K562 (cell line): ENCODE data around the gene IL6R. TPM values are rescaled to one million over a fixed set of nuclear protein-coding genes. Genes with fewer than 3 reads are reported as not detected.

Source experiments
- ARID3B ChIP-seq: fragments of 250-450 bp; sonication (Bioruptor Pico); IDR thresholded peaks from 2 replicates; pipeline ENCODE4 v1.4.0; 2020; ENCODE audit warnings: borderline replicate concordance
- CBX5 ChIP-seq: IDR thresholded peaks from 2 replicates; pipeline ENCODE4 v1.6.1; 2014; ENCODE audit warnings: low read depth, borderline replicate concordance
- CCNT2 ChIP-seq: IDR thresholded peaks from 2 replicates; pipeline ENCODE4 v1.6.1; 2011; ENCODE audit warnings: borderline replicate concordance, low read depth, mild to moderate bottlenecking, moderate library complexity, mixed read lengths, low read length; ENCODE audit not compliant: insufficient read length; ENCODE audit errors: extremely low read depth
- CHCHD3 ChIP-seq: fragments of 250-450 bp; sonication (Bioruptor Pico); IDR thresholded peaks from 2 replicates; pipeline ENCODE4 v2.1.2; 2022; ENCODE audit warnings: mild to moderate bottlenecking
- DACH1 ChIP-seq: fragments of 450-650 bp; IDR thresholded peaks from 2 replicates; pipeline ENCODE4 v1.6.1; 2018; ENCODE audit not compliant: partially characterized antibody
- ETS1 ChIP-seq: conservative IDR thresholded peaks from 2 replicates; pipeline ENCODE4 v1.6.1; 2011; ENCODE audit warnings: low read depth, mild to moderate bottlenecking, low read length; ENCODE audit not compliant: control insufficient read depth
- HES1 ChIP-seq: fragments of 450-650 bp; IDR thresholded peaks from 2 replicates; pipeline ENCODE4 v1.6.1; 2016; ENCODE audit warnings: low read depth, mild to moderate bottlenecking, moderate library complexity
- HEY1 ChIP-seq: fragments of 250-450 bp; sonication (Bioruptor Pico); IDR thresholded peaks from 2 replicates; pipeline ENCODE4 v1.5.0; 2020; ENCODE audit warnings: mild to moderate bottlenecking, moderate library complexity, borderline replicate concordance
- HOXB6 ChIP-seq: fragments of 250-450 bp; sonication (Bioruptor Pico); IDR thresholded peaks from 2 replicates; pipeline ENCODE4 v1.5.1; 2022; ENCODE audit warnings: mild to moderate bottlenecking, borderline replicate concordance
- JUND ChIP-seq, 2 experiments: IDR thresholded peaks; 2 replicates in 1 of 2; 3 replicates in 1 of 2; pipeline ENCODE4 v1.6.1; 2011; ENCODE audit warnings: borderline replicate concordance in 2 of 2, low read depth in 2 of 2, low read length in 2 of 2, improper control_type of control experiment in 1 of 2, missing biosample characterization in 1 of 2, missing genetic modification characterization in 1 of 2, missing genetic modification reagents in 1 of 2
- NCOA1 ChIP-seq: fragments of 450-650 bp; IDR thresholded peaks from 2 replicates; pipeline ENCODE4 v1.6.1; 2016; ENCODE audit warnings: low read depth
- TCFL5 ChIP-seq: fragments of 250-450 bp; sonication (Bioruptor Pico); conservative IDR thresholded peaks from 2 replicates; pipeline ENCODE4 v1.6.1; 2021; ENCODE audit warnings: mild to moderate bottlenecking, moderate library complexity, matching md5 sums
- ZFP36 ChIP-seq: fragments of 150-350 bp; IDR thresholded peaks from 2 replicates; pipeline ENCODE4 v1.6.1; 2018; ENCODE audit warnings: low read length, low read depth; ENCODE audit not compliant: partially characterized antibody
- ZNF24 ChIP-seq: fragments of 450-650 bp; IDR thresholded peaks from 2 replicates; pipeline ENCODE4 v1.6.1; 2016
- ZNF561 ChIP-seq: fragments of 450-650 bp; formaldehyde crosslinking; conservative IDR thresholded peaks from 2 replicates; pipeline ENCODE4 v1.4.0; 2020; ENCODE audit warnings: mild to moderate bottlenecking, moderate library complexity
- ZNF717 ChIP-seq: fragments of 250-450 bp; sonication (Bioruptor Pico); IDR thresholded peaks from 2 replicates; pipeline ENCODE4 v1.5.0; 2021
- ZNF740 ChIP-seq, 3 experiments: fragments of 200-800 bp in 1 of 3; sonication (Bioruptor generic) in 1 of 3; sonication (generic) in 1 of 3; formaldehyde crosslinking in 1 of 3; IDR thresholded peaks; 2 replicates each; pipeline versions ENCODE4 v1.6.1 to v1.8.0; 2016 to 2022; ENCODE audit warnings: mild to moderate bottlenecking in 2 of 3, missing compliant biosample characterization in 2 of 3, missing genetic modification characterization in 2 of 3, missing genetic modification reagents in 1 of 3
- polyA plus RNA-seq, 8 experiments: library from polyadenylated mRNA; depleted of rRNA in 4 of 8; stranded (reverse) in 5 of 8; unstranded in 3 of 8; fragments of >200 nt; fragmentation: Nextera tagmentation in 2 of 8; fragmentation: Illumina TruSeq in 1 of 8; extraction: Ambion mirVana in 2 of 8; extraction: Trizol in 1 of 8; gene quantifications; 2 replicates each; pipeline versions ENCODE4 v1.2.1 to v1.2.3, GENCODE V29; 2011 to 2014; ENCODE audit warnings: inconsistent platforms in 1 of 8, missing spikeins in 1 of 8
- total RNA-seq, 7 experiments: library from RNA; depleted of rRNA in 6 of 7; stranded (reverse); fragments of >200 nt in 6 of 7; fragmentation: Illumina TruSeq in 2 of 7; extraction: Trizol in 2 of 7; gene quantifications; 2 replicates each; pipeline versions ENCODE4 v1.2.1 to v1.2.3, GENCODE V29; 2011 to 2021; ENCODE audit warnings: low replicate concordance in 1 of 7
- TF ChIP-seq, protein P1 (sequence below): fragments of 250-450 bp; sonication (Bioruptor Pico); IDR thresholded peaks from 2 replicates; pipeline ENCODE4 v1.4.0; 2020; ENCODE audit warnings: mild to moderate bottlenecking
- TF ChIP-seq, protein P2 (sequence below): sonication (generic); formaldehyde crosslinking; IDR thresholded peaks from 2 replicates; pipeline ENCODE4 v1.8.1; 2023; ENCODE audit warnings: mild to moderate bottlenecking, missing genetic modification reagents, moderate library complexity

The IL6R gene
- total and polyA plus RNA-seq, 9 of the 15 experiments (the other 6 are each of a cell fraction or from before 2014, with no cell fraction given) = 0.05 to 1.1 (median 0.11) TPM; not detected in 2

GRCh38 chr1:154404984-154405746 lies at the start of gene IL6R (continued):
- TF ChIP-seq NCOA1 (no peak), ZNF717 (CRISPR knock-in tag) (no peak), TCFL5 (CRISPR knock-in tag) (no peak), ARID3B (CRISPR knock-in tag) (no peak), CBX5 (no peak), CHCHD3 (no peak), CCNT2 (no peak), HES1 (no peak), HOXB6 (CRISPR knock-in tag) (no peak), DACH1 (no peak), ZNF24 (no peak), ZNF740 (CRISPR knock-in tag; IDR thresholded peaks at IDR 0.05) (no peak), ZNF740 (tag; IDR thresholded peaks at IDR 0.05) (no peak), ETS1 (no peak), ZNF561 (no peak), ZFP36 (peak; percentile 13), HEY1 (no peak), JUND (IDR thresholded peaks at IDR 0.05; ENCODE audit: borderline replicate concordance, low read depth, low read length) (peak; percentile 72), JUND (tag; IDR thresholded peaks at IDR 0.05; ENCODE audit: borderline replicate concordance, low read depth, low read length) (no peak; the same call in 2 of the 3 replicates)
- TF ChIP-seq, protein P1, sequence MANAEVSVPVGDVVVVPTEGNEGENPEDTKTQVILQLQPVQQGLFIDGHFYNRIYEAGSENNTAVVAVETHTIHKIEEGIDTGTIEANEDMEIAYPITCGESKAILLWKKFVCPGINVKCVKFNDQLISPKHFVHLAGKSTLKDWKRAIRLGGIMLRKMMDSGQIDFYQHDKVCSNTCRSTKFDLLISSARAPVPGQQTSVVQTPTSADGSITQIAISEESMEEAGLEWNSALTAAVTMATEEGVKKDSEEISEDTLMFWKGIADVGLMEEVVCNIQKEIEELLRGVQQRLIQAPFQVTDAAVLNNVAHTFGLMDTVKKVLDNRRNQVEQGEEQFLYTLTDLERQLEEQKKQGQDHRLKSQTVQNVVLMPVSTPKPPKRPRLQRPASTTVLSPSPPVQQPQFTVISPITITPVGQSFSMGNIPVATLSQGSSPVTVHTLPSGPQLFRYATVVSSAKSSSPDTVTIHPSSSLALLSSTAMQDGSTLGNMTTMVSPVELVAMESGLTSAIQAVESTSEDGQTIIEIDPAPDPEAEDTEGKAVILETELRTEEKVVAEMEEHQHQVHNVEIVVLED = no peak
- TF ChIP-seq, protein P2, sequence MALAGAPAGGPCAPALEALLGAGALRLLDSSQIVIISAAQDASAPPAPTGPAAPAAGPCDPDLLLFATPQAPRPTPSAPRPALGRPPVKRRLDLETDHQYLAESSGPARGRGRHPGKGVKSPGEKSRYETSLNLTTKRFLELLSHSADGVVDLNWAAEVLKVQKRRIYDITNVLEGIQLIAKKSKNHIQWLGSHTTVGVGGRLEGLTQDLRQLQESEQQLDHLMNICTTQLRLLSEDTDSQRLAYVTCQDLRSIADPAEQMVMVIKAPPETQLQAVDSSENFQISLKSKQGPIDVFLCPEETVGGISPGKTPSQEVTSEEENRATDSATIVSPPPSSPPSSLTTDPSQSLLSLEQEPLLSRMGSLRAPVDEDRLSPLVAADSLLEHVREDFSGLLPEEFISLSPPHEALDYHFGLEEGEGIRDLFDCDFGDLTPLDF = no peak
